HL-60 (cell line): ENCODE results near the gene TSHZ2.

Experiments
- DNase-seq, 2 experiments: peaks; one replicate each; pipeline ENCODE4 v3.0.0-alpha.2; 2010 to 2020; ENCODE audit warnings: low read depth in 1 of 2, low spot score in 1 of 2
- H3K27ac ChIP-seq: fragments of 250-450 bp; sonication (Bioruptor Pico); replicated peaks from 2 replicates; pipeline ENCODE4 v1.5.1; 2020; ENCODE audit warnings: mild to moderate bottlenecking, moderate library complexity
- H3K27me3 ChIP-seq: fragments of 250-450 bp; sonication (Bioruptor Pico); 2 replicates; pipeline ENCODE4 v1.5.1; 2021; ENCODE audit warnings: mild to moderate bottlenecking, moderate library complexity; ENCODE audit not compliant: insufficient read depth, poor library complexity, severe bottlenecking
- H3K4me3 ChIP-seq: replicated peaks from 2 replicates; pipeline ENCODE4 v1.5.1; 2011; ENCODE audit warnings: mild to moderate bottlenecking, control low read depth, low read length; ENCODE audit not compliant: insufficient read depth
- CTCF ChIP-seq: IDR thresholded peaks from one replicate; pipeline ENCODE4 v1.5.1; 2011; ENCODE audit warnings: low read length, control low read depth, inconsistent platforms; ENCODE audit not compliant: insufficient read depth
- GABPA ChIP-seq: IDR thresholded peaks from 2 replicates; pipeline ENCODE4 v1.6.1; 2012; ENCODE audit warnings: low read depth
- POLR2AphosphoS5 ChIP-seq: IDR thresholded peaks from 2 replicates; pipeline ENCODE4 v1.6.1; 2012; ENCODE audit warnings: low read depth
- REST ChIP-seq: IDR thresholded peaks from 2 replicates; pipeline ENCODE4 v1.6.1; 2012; ENCODE audit warnings: low read depth; ENCODE audit not compliant: insufficient replicate concordance
- SPI1 ChIP-seq: IDR thresholded peaks from 2 replicates; pipeline ENCODE4 v1.6.1; 2012; ENCODE audit warnings: low read depth, mild to moderate bottlenecking, borderline replicate concordance

The TSHZ2 gene

GRCh38 chr20:53091789-53092188, 119.6 kb downstream of the TSHZ2 start:
- no peak overlapping the region for H3K27ac ChIP-seq
- no peak for DNase-seq
- no peaks in the 10 kb centered on the region for H3K27me3 ChIP-seq
- H3K4me3 ChIP-seq = no peak overlapping the region
- no peak for TF ChIP-seq CTCF
- TF ChIP-seq SPI1 = no peak
- no peak for TF ChIP-seq POLR2AphosphoS5
- TF ChIP-seq REST = no peak
- TF ChIP-seq GABPA = no peak

GRCh38 chr20:53092772-53093300, 120.7 kb downstream of the TSHZ2 start:
- Histone ChIP-seq H3K4me3 (no peak overlapping the region), H3K27me3 (no peaks in the 10 kb centered on the region), H3K27ac (no peak overlapping the region)
- no peak for DNase-seq
- TF ChIP-seq CTCF (no peak), REST (no peak), POLR2AphosphoS5 (no peak), SPI1 (no peak), GABPA (no peak)

GRCh38 chr20:53097371-53097770, 125.2 kb downstream of the TSHZ2 start:
- Histone ChIP-seq H3K27ac (no peak overlapping the region), H3K4me3 (no peak overlapping the region), H3K27me3 (no peaks in the 10 kb centered on the region)
- DNase-seq = no peak
- TF ChIP-seq REST (no peak), POLR2AphosphoS5 (no peak), GABPA (no peak), CTCF (no peak), SPI1 (no peak)
